Immature natural killer cell (primary cell): ENCODE data around the gene HOXA7. TPM values are rescaled to one million over a fixed set of nuclear protein-coding genes. Genes with fewer than 3 reads are reported as not detected.

Experiments
- DNase-seq, 3 donors: peaks; one replicate each; pipeline ENCODE4 v3.0.0; 2022; ENCODE audit warnings: mixed read lengths in 1 of 3
- H3K27ac Mint-ChIP-seq, 6 donors: one replicate each; pipeline ENCODE4 v1.8.0; 2020; ENCODE audit warnings: mixed read lengths in 6 of 6, mild to moderate bottlenecking in 5 of 6, inconsistent platforms in 4 of 6, moderate library complexity in 3 of 6
- H3K27me3 Mint-ChIP-seq, 3 donors: one replicate each; pipeline ENCODE4 v1.8.0; 2020 to 2021; ENCODE audit warnings: low read depth in 3 of 3, mild to moderate bottlenecking in 3 of 3, mixed read lengths in 3 of 3, moderate library complexity in 3 of 3, inconsistent platforms in 1 of 3
- H3K36me3 Mint-ChIP-seq, 3 donors: one replicate each; pipeline ENCODE4 v1.8.0; 2020; ENCODE audit warnings: mixed read lengths in 3 of 3, inconsistent platforms in 2 of 3, mild to moderate bottlenecking in 2 of 3
- H3K4me1 Mint-ChIP-seq, 2 donors: one replicate each; pipeline ENCODE4 v1.8.0; 2020; ENCODE audit warnings: inconsistent platforms in 2 of 2, mild to moderate bottlenecking in 2 of 2, mixed read lengths in 2 of 2, moderate library complexity in 1 of 2
- H3K4me3 Mint-ChIP-seq, 5 donors: one replicate each; pipeline ENCODE4 v1.8.0; 2020; ENCODE audit warnings: mild to moderate bottlenecking in 5 of 5, mixed read lengths in 5 of 5, inconsistent platforms in 3 of 5, moderate library complexity in 3 of 5
- H3K9me3 Mint-ChIP-seq, 6 donors: one replicate each; pipeline ENCODE4 v1.8.0; 2020; ENCODE audit warnings: mild to moderate bottlenecking in 6 of 6, mixed read lengths in 6 of 6, inconsistent platforms in 4 of 6, moderate library complexity in 3 of 6
- polyA plus RNA-seq, 3 donors: library from polyadenylated mRNA; unstranded; fragments of 300-500 nt; fragmentation: Illumina TruSeq; gene quantifications; one replicate each; pipeline ENCODE4 v1.2.3, GENCODE V29; 2021

The HOXA7 gene
- polyA plus RNA-seq, 3 donors from 2014 or later: 1.0 to 4.2 TPM; not detected in 1

DNA sequence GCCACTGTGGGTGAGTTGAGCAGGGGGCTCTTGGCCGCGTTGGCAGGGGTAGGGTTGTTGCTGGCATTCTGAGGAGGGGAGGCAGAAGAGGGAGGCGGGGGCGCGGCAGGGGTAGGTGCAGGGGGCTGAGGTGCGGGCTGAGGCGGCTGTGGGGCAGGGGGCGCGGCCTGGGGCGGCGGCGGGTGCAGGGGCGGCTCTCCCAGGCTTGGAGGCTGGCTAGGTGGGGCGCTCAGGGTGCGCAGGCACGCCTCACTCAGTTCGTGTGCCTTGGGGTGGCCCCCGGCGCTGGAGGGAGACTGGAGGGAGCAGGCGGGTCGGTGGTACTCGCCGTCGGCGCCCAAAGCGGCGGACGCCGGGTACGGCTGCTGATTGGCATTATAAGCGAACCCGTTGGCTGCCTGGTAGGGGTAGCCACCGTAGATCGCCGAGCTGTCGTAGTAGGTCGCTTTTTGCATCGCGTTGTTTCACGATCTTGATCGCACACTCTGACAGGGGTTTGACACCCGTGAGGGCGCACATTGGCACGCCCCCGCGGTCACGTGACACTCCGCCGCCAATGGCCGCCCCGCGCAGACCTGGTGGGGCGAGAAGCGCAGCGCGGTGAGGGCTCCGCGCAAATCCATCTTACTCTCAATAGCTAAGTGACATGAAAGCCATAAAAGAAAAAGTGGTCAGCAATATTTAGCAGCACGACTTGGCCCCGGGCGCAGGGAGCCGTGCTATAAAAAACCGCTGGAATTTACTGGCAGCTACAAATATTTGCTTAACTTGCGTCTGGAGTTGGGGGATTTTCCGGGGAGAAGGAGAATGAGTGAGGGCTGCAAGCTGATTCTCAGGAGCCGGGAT lies 46.1 kb downstream of the HOXA7 start:
- H3K36me3 Mint-ChIP-seq: peaks cover 0 to 3% (median 0%) of the 10 kb centered on the region in 3 donors
- H3K27ac Mint-ChIP-seq: no peak overlapping the region
- H3K27me3 Mint-ChIP-seq: peaks cover 0 to 2% (median 0%) of the 10 kb centered on the region in 3 donors

DNA sequence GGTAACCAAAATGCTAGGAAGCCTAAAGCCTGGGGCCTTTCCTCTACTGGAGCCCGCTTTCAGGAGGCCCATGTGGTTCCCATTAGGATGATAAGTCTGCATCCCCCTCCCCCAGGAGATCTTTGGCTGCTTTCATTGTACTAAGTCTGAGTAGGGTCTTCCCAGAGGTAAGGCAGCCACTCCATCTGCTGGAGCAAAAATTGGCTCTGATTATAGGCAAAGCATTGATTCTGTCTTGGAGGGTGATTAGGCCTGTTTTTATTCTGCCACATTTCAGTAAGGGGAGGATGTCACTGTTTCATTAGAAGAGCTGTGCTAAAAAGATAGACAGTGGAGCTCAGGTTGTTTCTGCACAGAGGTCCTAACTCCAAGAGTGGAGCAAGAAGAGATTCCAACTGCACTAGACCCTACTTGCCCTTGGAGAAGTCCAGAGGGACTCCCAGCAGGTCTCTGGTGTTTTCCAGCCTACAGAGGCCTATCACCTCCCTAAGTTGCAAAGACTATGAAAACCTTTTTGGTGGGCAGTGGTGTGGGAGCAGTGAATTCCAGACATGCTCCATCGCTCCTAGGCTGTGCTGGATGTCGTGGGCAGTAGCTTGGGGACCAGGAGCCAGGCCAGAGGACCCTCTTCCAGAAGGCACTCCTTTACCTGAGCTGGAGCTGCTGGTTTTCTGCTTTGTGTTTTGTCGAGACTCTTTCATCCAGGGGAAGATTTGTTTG lies 46.8 kb downstream of the HOXA7 start:
- Mint-ChIP-seq H3K4me1 (no peaks in the 10 kb centered on the region), H3K27me3 (peaks cover 0 to 2% (median 2%) of the 10 kb centered on the region in 3 donors), H3K27ac (no peak overlapping the region), H3K36me3 (peaks cover 0 to 3% (median 0%) of the 10 kb centered on the region in 3 donors), H3K9me3 (no peaks in the 10 kb centered on the region), H3K4me3 (no peak overlapping the region)
- no peak for DNase-seq

More for the DNA sequence above, 46.1 kb downstream of the HOXA7 start:
- Mint-ChIP-seq H3K4me1 (no peaks in the 10 kb centered on the region), H3K4me3 (no peak overlapping the region), H3K9me3 (no peaks in the 10 kb centered on the region)
- DNase-seq: no peak

DNA sequence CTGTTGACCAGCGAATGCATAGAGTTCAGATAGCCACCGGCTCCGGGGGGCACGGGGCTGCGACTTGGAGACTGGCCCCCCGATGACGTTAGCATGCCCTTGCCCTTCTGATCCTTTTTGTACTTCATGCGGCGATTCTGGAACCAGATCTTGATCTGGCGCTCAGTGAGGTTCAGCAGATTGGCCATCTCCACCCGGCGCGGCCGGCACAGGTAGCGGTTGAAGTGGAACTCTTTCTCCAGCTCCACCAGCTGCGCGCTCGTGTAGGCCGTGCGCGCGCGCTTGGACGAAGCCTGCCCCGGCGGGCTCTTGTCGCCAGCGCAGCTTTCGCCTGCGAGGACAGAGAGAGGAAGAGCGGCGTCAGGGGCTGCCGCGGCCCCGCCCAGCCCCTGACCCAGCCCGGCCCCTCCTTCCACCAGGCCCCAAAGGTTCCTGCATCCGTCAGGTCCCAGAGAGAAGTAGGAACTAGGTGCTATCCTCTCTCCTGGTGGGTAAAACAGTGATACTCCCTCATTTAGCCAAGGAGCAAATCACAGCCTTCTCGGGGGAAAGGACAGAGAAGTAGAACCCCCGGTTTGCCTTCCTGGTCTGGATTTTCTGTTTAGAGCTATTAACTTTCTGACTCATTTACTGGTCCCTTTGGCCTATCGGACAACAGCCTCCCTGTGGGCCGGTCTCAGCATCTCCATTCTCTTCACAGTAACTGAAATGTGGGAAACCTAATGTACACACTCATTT lies 47.9 kb downstream of the HOXA7 start:
- Mint-ChIP-seq H3K27ac (no peak overlapping the region), H3K27me3 (peaks cover 3 to 10% (median 4%) of the 10 kb centered on the region in 3 donors), H3K9me3 (no peaks in the 10 kb centered on the region), H3K4me1 (no peaks in the 10 kb centered on the region), H3K4me3 (no peak overlapping the region), H3K36me3 (peaks cover 0 to 8% (median 4%) of the 10 kb centered on the region in 3 donors)
- DNase-seq: no peak

DNA sequence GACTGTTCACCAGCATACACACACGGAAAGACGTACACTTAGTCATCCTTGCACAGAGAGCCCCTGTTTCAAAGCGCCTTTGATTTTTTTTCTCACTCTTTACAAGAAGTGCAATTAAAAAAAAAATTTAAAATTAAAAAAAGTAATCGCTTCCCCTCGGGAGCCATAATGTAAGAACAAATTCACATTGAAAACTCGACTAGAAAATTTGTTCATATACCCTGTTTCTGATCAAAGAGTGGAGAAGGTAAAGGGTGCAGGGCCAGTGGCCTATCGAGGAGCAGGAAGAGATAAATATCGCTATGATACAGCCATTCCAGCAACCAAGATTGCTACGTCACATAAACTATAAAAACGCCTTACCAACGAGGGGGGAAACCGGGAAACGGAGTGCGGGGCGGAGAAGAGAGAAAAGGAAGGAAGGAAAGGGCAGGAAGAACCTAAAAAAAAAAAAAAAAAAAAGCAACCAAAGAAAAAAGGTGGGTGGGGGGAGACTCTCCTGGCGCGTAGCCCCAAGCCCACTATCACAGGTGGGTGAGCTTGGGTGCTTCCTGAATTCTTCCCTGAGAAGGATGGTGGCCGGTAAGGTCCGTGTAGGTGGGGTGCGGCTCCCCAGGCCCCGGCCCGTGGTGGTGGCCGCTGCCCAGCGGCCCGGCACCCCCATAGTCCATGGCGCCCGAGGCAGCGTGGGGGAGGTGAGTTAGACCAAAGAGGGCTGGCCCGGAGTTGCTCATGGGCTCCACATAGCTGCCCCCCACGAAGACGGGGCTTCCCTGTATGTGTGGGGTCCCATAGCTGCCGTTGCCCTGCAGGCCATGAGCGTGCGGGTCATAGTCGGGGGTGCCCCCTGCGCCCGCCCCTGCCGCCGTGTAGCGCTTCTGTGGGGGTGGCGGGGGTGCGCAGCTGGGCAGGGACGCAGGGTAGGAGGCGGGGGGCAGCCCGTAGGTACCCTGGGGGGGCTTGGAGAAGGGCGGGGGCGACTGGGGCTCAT lies 48.8 kb downstream of the HOXA7 start:
- peaks cover 0 to 9% (median 8%) of the 10 kb centered on the region in 3 donors for H3K36me3 Mint-ChIP-seq
- DNase-seq: no peak
- H3K27me3 Mint-ChIP-seq: peaks cover 5 to 16% (median 9%) of the 10 kb centered on the region in 3 donors
- H3K4me1 Mint-ChIP-seq: peaks cover 4 to 6% of the 10 kb centered on the region in 2 donors
- no peak overlapping the region for H3K4me3 Mint-ChIP-seq
- H3K27ac Mint-ChIP-seq: no peak overlapping the region
- H3K9me3 Mint-ChIP-seq: no peaks in the 10 kb centered on the region

DNA sequence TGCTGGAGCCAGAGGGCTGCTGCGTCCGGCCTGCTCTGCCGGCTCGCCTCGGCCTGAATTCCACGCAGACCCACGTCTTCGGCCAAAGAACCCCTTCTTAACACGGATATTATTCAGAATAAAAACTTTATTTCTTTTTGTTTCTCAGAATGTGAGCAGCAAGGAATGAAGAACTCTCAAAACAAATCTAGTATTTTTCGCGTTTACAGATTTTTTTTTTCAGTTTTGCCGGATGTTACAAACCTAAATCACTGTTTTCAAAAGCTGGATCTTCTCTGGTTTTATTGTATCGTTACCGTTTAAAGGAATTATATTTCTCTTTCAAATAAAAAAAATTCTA lies 49.6 kb downstream of the HOXA7 start:
- no peak overlapping the region for H3K4me3 Mint-ChIP-seq
- no peak for DNase-seq
- peaks cover 10 to 14% of the 10 kb centered on the region in 2 donors for H3K4me1 Mint-ChIP-seq
- no peaks in the 10 kb centered on the region for H3K9me3 Mint-ChIP-seq
- H3K36me3 Mint-ChIP-seq: peaks cover 0 to 10% (median 8%) of the 10 kb centered on the region in 3 donors
- peaks cover 10 to 17% (median 15%) of the 10 kb centered on the region in 3 donors for H3K27me3 Mint-ChIP-seq
- H3K27ac Mint-ChIP-seq: no peak overlapping the region

DNA sequence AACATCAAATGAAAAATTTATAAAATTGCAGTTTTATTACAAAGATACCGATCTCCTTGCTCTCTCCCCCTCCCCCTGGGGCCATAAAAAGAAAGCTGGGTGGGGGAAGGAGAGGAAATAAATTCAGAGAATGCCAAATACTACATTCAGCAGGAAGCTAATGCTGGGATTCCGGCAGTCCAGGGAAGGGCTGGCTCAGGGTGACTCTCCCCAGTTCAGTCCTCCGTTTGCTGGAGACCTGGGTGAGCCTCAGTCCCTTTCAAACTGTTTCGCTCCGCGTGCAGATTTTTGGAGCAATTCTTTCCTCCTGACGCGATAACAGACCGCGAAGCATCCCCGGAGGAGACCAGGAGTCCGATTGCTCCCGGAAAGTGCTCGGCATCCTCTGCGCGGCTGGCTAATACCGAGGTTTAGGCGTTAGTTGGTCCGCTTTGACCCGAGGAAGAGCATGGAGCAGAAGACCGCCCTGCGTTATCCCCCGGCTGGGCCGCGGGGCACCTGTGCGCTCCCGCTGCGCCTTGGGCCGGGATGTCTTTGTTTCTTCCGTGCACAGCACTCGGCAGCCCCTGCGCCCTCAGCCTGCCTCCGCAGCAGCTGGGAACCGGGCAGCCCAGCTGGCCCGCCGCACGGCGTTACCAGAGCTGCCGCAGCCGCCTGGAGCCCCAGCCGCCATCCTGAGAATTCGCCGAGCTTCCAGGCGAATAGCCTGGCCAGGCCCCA lies 50.1 kb downstream of the HOXA7 start:
- no peak overlapping the region for H3K27ac Mint-ChIP-seq
- peaks cover 10 to 19% (median 17%) of the 10 kb centered on the region in 3 donors for H3K27me3 Mint-ChIP-seq
- peaks cover 14 to 19% of the 10 kb centered on the region in 2 donors for H3K4me1 Mint-ChIP-seq
- peaks cover 4 to 15% (median 13%) of the 10 kb centered on the region in 3 donors for H3K36me3 Mint-ChIP-seq
- DNase-seq: no peak
- no peak overlapping the region for H3K4me3 Mint-ChIP-seq
- H3K9me3 Mint-ChIP-seq: no peaks in the 10 kb centered on the region

DNA sequence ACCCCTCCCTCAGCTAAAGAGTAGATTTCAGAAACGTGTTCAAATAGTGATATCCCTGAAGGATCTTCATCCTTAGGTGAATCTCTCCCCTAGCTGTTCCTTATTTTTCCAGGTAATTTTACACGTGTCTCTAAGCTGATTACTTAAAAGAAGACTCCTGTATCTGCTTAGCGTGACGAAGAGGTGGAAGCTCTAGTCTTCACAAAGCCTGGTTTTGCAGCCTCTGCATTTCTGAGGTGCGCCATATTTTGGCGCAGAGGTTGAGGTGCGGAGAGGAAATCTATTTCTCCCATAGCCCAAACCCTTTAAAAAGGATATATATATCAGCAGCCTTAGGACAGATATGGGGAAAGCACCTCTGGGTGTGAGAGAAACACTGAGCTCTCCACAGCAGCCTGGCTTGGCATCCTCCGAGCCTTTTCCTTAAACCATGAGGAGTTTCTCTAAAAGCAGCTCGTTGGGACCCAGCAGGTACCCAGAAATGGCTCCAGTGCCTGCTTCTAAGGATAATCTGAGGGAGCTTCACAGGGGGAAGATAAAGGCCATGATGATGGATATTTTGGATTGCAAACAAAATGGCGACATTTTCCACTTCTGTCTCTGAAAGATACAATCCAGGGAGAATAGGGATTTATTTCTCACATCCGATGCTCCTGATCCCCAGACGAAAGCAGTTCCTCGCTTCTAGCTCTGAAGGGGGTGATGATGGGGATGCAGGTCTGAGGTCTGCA lies 51.0 kb downstream of the HOXA7 start:
- no peak overlapping the region for H3K27ac Mint-ChIP-seq
- H3K4me1 Mint-ChIP-seq: peaks cover 14 to 20% of the 10 kb centered on the region in 2 donors
- H3K9me3 Mint-ChIP-seq: no peaks in the 10 kb centered on the region
- H3K27me3 Mint-ChIP-seq: peaks cover 10 to 19% (median 17%) of the 10 kb centered on the region in 3 donors
- H3K36me3 Mint-ChIP-seq: peaks cover 7 to 23% (median 20%) of the 10 kb centered on the region in 3 donors
- H3K4me3 Mint-ChIP-seq: no peak overlapping the region
- no peak for DNase-seq

DNA sequence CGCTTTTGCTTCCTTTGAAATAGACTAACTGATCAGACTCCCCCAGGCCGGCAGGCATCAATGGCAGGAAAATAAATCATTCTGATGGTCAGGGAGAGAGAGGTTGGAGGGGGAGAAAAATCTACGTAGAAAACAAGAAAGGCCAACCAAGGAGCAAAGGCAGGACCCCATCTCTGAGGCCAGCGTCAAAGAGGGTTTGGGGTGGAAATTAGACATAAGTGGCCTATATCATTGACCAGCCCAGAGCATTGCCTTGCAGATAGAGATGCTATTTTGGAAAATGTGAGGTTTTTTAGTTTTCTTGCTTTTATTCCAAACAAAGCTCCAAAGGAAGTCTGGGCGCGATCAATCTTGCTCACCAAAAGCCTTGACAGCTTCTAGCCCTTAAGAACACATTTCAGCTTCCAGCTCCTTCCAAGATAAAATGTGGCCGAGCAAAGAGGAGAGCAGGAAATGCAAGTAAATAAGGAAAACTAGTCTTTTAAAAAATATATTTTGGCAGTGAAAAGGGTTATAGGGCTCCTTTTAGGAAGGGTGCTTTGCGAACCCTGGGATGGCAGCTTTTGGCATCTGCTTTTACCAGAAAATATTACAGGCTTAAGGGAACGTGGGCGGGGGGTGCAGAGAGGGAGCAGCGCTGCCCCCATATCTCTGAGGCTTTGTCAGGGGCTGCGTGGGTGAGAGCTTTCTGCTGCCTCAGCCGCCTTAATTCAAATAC lies 52.0 kb downstream of the HOXA7 start:
- Mint-ChIP-seq H3K4me1 (peaks cover 14 to 20% of the 10 kb centered on the region in 2 donors), H3K9me3 (no peaks in the 10 kb centered on the region), H3K27ac (no peak overlapping the region), H3K4me3 (no peak overlapping the region), H3K36me3 (peaks cover 14 to 32% (median 29%) of the 10 kb centered on the region in 3 donors), H3K27me3 (peaks cover 10 to 21% (median 17%) of the 10 kb centered on the region in 3 donors)
- no peak for DNase-seq

Other genes with a start within 250 kb of the HOXA7 start
- gene HOXA1, start 60.7 kb downstream of the HOXA7 start, polyA plus RNA-seq: under 1 TPM in 1 of 3 donors, not detected in 2; 0.62 TPM
- not detected for gene HOXA2, start 54.0 kb downstream of the HOXA7 start, polyA plus RNA-seq
- 1 to 10 TPM in 1 of 3 donors, under 1 TPM in 1, not detected in 1; 0.51 to 1.2 TPM for gene HOXA4, start 25.9 kb downstream of the HOXA7 start, polyA plus RNA-seq
- 1 to 10 TPM in 1 of 3 donors, under 1 TPM in 2; 0.42 to 1.1 (median 0.73) TPM for gene HOXA5, start 13.0 kb downstream of the HOXA7 start, polyA plus RNA-seq
- 1 to 10 TPM in 1 of 3 donors, under 1 TPM in 1, not detected in 1; 0.52 to 3.8 TPM for gene HOXA6, start 8.9 kb downstream of the HOXA7 start, polyA plus RNA-seq
- gene HOXA3, start 4.1 kb downstream of the HOXA7 start, polyA plus RNA-seq: under 1 TPM in 1 of 3 donors, not detected in 2; 0.13 TPM
- 1 to 10 TPM; 1.6 to 3.1 (median 1.8) TPM for gene HOXA9, start 8.9 kb upstream of the HOXA7 start, polyA plus RNA-seq
- 10 to 100 TPM in 1 of 3 donors, 1 to 10 TPM in 2; 4.2 to 17.3 (median 6.2) TPM for gene HOXA10, start 17.6 kb upstream of the HOXA7 start, polyA plus RNA-seq
- gene HOXA11, start 28.6 kb upstream of the HOXA7 start, polyA plus RNA-seq: not detected
- gene HOXA13, start 43.4 kb upstream of the HOXA7 start, polyA plus RNA-seq: not detected
- gene EVX1, start 86.1 kb upstream of the HOXA7 start, polyA plus RNA-seq: not detected